Panc1 (cell line): Measurements from ENCODE around the gene RPH3AL. TPM values are rescaled to one million over a fixed set of nuclear protein-coding genes. Genes with fewer than 3 reads are reported as not detected.

ENCODE experiments used
- ATAC-seq: fragments of 200-7000 bp; cut with Tn5 transposase; 2 replicates; pipeline ENCODE4 v1.9.1; 2020; ENCODE audit warnings: mild to moderate bottlenecking, moderate library complexity
- BruUV-seq: library from RNA; stranded (reverse); fragments of 400-500 nt; replicated peaks from 2 replicates; lab custom pipeline; 2021; lab: Mats Ljungman, UMichigan
- CTCF ChIA-PET: fragments of 300-600 bp; sonication (Branson Sonifier 250); formaldehyde crosslinking; loops from one replicate; lab custom pipeline; 2022; ENCODE audit warnings: antibody characterized with exemption; lab: Charles Lee
- POLR2A ChIA-PET: fragments of 300-600 bp; sonication (Branson Sonifier 250); formaldehyde crosslinking; loops from one replicate; lab custom pipeline; 2022; ENCODE audit warnings: antibody characterized with exemption; lab: Charles Lee
- DNase-seq: peaks from one replicate; pipeline ENCODE4 v3.0.0-alpha.2; 2010; ENCODE audit warnings: low read depth, low spot score
- H3K27ac ChIP-seq: 2 replicates; pipeline ENCODE4 v1.5.1; 2011; ENCODE audit warnings: mild to moderate bottlenecking, low read length, inconsistent platforms
- H3K27me3 ChIP-seq: fragments of 200-500 bp; sonication (Bioruptor generic); 2 replicates; pipeline ENCODE4 v1.6.0; 2014; ENCODE audit warnings: low read length, inconsistent platforms; ENCODE audit not compliant: control insufficient read depth, insufficient read depth
- H3K36me3 ChIP-seq: fragments of 200-500 bp; sonication (Bioruptor generic); 2 replicates; pipeline ENCODE4 v1.5.1; 2014; ENCODE audit warnings: inconsistent platforms, mild to moderate bottlenecking, low read length, moderate library complexity; ENCODE audit not compliant: control insufficient read depth, insufficient read depth
- H3K4me1 ChIP-seq: 2 replicates; pipeline ENCODE4 v1.5.1; 2011; ENCODE audit warnings: inconsistent platforms, mild to moderate bottlenecking, low read length, moderate library complexity; ENCODE audit not compliant: control insufficient read depth, insufficient read depth
- H3K4me3 ChIP-seq, 2 experiments: 2 replicates each; pipeline ENCODE4 v1.5.1; 2011 to 2012; ENCODE audit warnings: low read depth in 2 of 2, low read length in 2 of 2, mild to moderate bottlenecking in 2 of 2, inconsistent platforms in 1 of 2, moderate library complexity in 1 of 2
- H3K9me3 ChIP-seq: fragments of 200-500 bp; sonication (Bioruptor generic); 2 replicates; pipeline ENCODE4 v1.5.1; 2014; ENCODE audit warnings: low read depth, mild to moderate bottlenecking, inconsistent platforms, low read length, moderate library complexity; ENCODE audit not compliant: control insufficient read depth, insufficient read depth
- POLR2AphosphoS5 ChIP-seq: IDR thresholded peaks from 2 replicates; pipeline ENCODE4 v1.6.1; 2012; ENCODE audit warnings: mild to moderate bottlenecking, low read depth, low read length, moderate library complexity
- SIN3A ChIP-seq: IDR thresholded peaks from 2 replicates; pipeline ENCODE4 v1.6.1; 2012; ENCODE audit warnings: low read depth, mild to moderate bottlenecking, low read length, moderate library complexity, borderline replicate concordance; ENCODE audit not compliant: insufficient read depth
- TCF7L2 ChIP-seq: IDR thresholded peaks from 2 replicates; pipeline ENCODE4 v1.6.1; 2011; ENCODE audit warnings: mild to moderate bottlenecking, low read depth, low read length, inconsistent platforms
- in situ Hi-C: cut with HindIII; loops from 2 replicates; pipeline ENCODE4 v1.10.0; 2016; ENCODE audit warnings: low sequenced_read_pairs, low pct_unique_long_range_greater_than_20kb
- intact Hi-C: fragments of 100-400 bp; cut with micrococcal nuclease; formaldehyde crosslinking; loops from one replicate; pipeline ENCODE4 v1.10.0; 2022; ENCODE audit not compliant: unreplicated experiment
- total RNA-seq: library from RNA; stranded (reverse); gene quantifications from one replicate; pipeline ENCODE4 v1.2.1, GENCODE V29; 2021; ENCODE audit not compliant: unreplicated experiment
- TF ChIP-seq, protein P1 (sequence below): fragments of 450-650 bp; IDR thresholded peaks from 2 replicates; pipeline ENCODE4 v1.5.1; 2017; ENCODE audit warnings: mild to moderate bottlenecking
- TF ChIP-seq, protein P2 (sequence below), 2 experiments: IDR thresholded peaks; 2 replicates each; pipeline ENCODE4 v1.6.1; 2011 to 2012; ENCODE audit warnings: low read depth in 2 of 2, control low read depth in 1 of 2, low read length in 1 of 2, mild to moderate bottlenecking in 1 of 2, moderate library complexity in 1 of 2; ENCODE audit not compliant: insufficient read depth in 1 of 2

Gene RPH3AL
- total RNA-seq, 1 experiment from 2014 or later = 2.2 TPM

DNA sequence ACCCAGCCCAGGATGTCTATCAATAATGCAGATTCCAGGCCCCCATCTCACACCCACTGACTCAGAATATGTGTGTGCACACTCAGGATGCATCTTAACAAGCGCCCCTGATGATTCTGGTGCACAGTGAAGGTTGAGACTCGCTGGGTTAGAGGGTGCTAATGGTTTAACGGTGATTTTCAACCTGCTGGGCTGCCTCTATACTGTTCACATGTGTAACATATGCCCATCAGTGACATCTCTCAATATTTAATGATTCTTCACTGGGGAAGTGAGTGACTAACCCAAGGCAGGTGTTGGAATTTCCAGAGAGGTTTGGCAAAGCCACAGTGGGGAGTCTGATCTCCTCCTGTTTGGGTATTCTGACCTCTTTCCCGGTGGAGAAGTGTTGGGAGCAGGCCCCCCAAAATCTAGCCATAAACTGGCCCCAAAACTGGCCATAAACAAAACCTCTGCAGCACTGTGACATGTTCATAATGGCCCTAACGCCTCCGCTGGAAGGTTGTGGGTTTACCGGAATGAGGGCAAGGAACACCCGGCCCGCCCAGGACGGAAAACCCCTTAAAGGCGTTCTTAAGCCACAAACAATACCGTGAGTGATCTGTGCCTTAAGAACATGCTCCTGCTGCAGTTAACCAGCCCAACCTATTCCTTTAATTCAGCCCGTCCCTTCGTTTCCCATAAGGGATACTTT, 167.0 kb downstream of the RPH3AL start:
- DNase-seq (no peak), ATAC-seq (no peak)
- TF ChIP-seq TCF7L2 (no peak), POLR2AphosphoS5 (no peak), SIN3A (no peak)
- TF ChIP-seq, protein P1, sequence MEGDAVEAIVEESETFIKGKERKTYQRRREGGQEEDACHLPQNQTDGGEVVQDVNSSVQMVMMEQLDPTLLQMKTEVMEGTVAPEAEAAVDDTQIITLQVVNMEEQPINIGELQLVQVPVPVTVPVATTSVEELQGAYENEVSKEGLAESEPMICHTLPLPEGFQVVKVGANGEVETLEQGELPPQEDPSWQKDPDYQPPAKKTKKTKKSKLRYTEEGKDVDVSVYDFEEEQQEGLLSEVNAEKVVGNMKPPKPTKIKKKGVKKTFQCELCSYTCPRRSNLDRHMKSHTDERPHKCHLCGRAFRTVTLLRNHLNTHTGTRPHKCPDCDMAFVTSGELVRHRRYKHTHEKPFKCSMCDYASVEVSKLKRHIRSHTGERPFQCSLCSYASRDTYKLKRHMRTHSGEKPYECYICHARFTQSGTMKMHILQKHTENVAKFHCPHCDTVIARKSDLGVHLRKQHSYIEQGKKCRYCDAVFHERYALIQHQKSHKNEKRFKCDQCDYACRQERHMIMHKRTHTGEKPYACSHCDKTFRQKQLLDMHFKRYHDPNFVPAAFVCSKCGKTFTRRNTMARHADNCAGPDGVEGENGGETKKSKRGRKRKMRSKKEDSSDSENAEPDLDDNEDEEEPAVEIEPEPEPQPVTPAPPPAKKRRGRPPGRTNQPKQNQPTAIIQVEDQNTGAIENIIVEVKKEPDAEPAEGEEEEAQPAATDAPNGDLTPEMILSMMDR = no peak
- TF ChIP-seq, protein P2, sequence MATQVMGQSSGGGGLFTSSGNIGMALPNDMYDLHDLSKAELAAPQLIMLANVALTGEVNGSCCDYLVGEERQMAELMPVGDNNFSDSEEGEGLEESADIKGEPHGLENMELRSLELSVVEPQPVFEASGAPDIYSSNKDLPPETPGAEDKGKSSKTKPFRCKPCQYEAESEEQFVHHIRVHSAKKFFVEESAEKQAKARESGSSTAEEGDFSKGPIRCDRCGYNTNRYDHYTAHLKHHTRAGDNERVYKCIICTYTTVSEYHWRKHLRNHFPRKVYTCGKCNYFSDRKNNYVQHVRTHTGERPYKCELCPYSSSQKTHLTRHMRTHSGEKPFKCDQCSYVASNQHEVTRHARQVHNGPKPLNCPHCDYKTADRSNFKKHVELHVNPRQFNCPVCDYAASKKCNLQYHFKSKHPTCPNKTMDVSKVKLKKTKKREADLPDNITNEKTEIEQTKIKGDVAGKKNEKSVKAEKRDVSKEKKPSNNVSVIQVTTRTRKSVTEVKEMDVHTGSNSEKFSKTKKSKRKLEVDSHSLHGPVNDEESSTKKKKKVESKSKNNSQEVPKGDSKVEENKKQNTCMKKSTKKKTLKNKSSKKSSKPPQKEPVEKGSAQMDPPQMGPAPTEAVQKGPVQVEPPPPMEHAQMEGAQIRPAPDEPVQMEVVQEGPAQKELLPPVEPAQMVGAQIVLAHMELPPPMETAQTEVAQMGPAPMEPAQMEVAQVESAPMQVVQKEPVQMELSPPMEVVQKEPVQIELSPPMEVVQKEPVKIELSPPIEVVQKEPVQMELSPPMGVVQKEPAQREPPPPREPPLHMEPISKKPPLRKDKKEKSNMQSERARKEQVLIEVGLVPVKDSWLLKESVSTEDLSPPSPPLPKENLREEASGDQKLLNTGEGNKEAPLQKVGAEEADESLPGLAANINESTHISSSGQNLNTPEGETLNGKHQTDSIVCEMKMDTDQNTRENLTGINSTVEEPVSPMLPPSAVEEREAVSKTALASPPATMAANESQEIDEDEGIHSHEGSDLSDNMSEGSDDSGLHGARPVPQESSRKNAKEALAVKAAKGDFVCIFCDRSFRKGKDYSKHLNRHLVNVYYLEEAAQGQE (IDR thresholded peaks at IDR 0.05; ENCODE audit: insufficient read depth in 1 of 2, low read depth in 2 of 2, low read length in 1 of 2) = no peak
- no TSS peak for BruUV-seq
- intact Hi-C loops = no loop called here
- H3K4me3 ChIP-seq = no peak overlapping the region
- H3K27me3 ChIP-seq = no peaks in the 10 kb centered on the region
- H3K27ac ChIP-seq = no peak overlapping the region
- H3K36me3 ChIP-seq = no peaks in the 10 kb centered on the region
- no peaks in the 10 kb centered on the region for H3K4me1 ChIP-seq
- in situ Hi-C loops = no loop called here
- H3K9me3 ChIP-seq = no peaks in the 10 kb centered on the region
- POLR2A ChIA-PET = no interaction called here
- CTCF ChIA-PET = no interaction called here

DNA sequence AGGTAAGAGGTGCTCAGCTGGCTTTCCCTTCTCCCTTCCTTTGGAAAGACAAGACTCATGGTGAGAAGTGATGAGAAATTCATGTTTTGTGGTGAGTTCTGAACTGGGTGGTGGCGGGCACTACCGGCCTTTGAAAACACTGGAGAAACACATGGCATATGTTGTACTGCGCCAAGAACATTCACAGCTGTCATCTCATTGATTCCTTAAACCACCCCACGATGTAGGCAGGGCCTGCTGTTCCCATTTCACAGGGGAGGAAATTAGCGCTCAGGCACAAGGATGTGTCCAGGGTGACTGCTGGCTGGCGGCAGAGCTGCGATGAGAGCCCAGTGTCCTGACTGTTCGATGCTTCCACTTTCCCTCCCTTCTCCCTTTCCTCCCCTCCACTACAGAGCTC, 169.6 kb downstream of the RPH3AL start:
- BruUV-seq = no TSS peak
- POLR2A ChIA-PET = no interaction called here
- H3K4me3 ChIP-seq = no peak overlapping the region
- TF ChIP-seq TCF7L2 (no peak), POLR2AphosphoS5 (no peak), SIN3A (no peak)
- TF ChIP-seq, protein P1 = no peak
- TF ChIP-seq, protein P2 (IDR thresholded peaks at IDR 0.05; ENCODE audit: insufficient read depth in 1 of 2, low read depth in 2 of 2, low read length in 1 of 2) = no peak
- in situ Hi-C loops (no loop called here), intact Hi-C loops (no loop called here)
- CTCF ChIA-PET = no interaction called here
- ATAC-seq (no peak), DNase-seq (no peak)
- H3K27ac ChIP-seq = no peak overlapping the region
- no peaks in the 10 kb centered on the region for H3K9me3 ChIP-seq
- H3K27me3 ChIP-seq = no peaks in the 10 kb centered on the region
- H3K4me1 ChIP-seq = no peaks in the 10 kb centered on the region
- H3K36me3 ChIP-seq = no peaks in the 10 kb centered on the region; the same call in 1 of the 2 replicates
